Posterior vena cava (tissue), 2 donors: ENCODE data around the gene HCRTR2. TPM values are rescaled to one million over a fixed set of nuclear protein-coding genes. Genes with fewer than 3 reads are reported as not detected.
"Not testable (repeated sequence)": the region's sequence is repeated elsewhere in the genome, so short reads cannot be mapped to it uniquely, and the experiment has no call there.

Experiments
- DNase-seq: peaks from one replicate; pipeline ENCODE4 v3.0.0-alpha.2; 2020; ENCODE audit warnings: low spot score
- intact Hi-C, 2 donors: fragments of 100-400 bp; cut with DNase I; formaldehyde crosslinking; loops; one replicate each; pipeline versions ENCODE4 v1.14.1 to v1.14.2; 2022 to 2023
- total RNA-seq, 2 donors: library from RNA; stranded (reverse); fragmentation: NEBNext Ultra II Directional; extraction: Animal tissue kit (Norgen Biotek cat#: 25700); gene quantifications; one replicate each; pipeline ENCODE4 v1.2.1, GENCODE V29; 2021
- donor health status: DM: yes; HTN: yes; CAD: no.
- donor health status: DM: yes; HTN: yes; CAD: no.

HCRTR2 gene
- total RNA-seq, 2 donors from 2014 or later = not detected

- DNase-seq, intact Hi-C loops: not testable (repeated sequence)
Measured at GRCh38 chr6:55297214-55297613, 122.9 kb downstream of the HCRTR2 start.

DNA sequence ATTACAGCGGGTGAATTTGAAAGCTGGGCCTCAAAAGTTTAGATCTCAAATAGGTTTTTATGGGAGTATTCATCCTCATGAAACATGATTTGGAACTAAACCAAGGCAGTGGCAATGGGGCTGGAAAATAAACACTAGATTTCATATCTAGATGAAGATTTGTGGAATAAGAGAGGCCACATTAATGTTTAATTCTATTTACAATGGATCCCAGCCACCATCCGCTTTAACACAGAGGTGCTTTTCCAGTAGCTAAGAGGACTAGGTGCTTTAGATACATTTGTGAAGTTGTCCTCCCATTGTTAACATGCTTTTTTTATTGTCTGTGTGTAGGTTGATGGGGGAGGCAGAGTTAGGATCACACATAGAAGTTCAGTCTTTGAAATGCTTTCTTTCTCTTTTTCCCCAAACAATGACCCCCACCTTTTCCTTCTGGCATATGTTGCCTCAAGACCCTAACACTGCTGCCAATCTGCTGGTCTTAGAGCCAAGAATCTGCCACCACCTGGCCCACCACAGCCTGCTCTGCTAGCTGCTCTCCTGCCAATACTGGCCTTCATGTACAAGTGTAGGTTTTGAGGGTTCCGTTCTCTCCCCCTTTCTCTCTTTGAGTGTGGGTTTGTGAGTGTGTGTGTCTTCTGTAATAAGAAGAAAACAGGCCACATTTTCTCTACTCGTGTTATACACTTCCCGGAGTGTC is 125.1 kb downstream of the HCRTR2 start:
- intact Hi-C loops = no loop called here
- DNase-seq = no peak

DNA sequence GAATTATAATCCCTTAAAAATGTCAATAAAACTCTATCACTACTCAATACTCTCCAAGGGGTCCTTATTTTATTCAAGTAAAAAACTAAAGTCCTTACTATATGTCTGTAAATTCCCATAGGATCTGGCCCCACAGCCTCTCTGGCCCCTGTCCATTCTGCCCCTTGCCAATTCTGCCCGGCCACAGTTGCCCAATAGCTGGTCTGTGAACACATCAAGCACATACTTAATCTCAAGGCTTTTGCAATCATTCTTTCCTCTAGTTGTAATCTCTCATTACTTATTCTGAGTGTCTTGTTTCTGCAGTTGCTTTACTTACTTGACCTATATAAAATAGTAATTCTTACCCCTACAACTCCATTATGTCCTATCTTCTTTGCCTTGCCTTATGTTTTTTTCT is 130.4 kb downstream of the HCRTR2 start:
- intact Hi-C loops = no loop called here
- no peak for DNase-seq

DNA sequence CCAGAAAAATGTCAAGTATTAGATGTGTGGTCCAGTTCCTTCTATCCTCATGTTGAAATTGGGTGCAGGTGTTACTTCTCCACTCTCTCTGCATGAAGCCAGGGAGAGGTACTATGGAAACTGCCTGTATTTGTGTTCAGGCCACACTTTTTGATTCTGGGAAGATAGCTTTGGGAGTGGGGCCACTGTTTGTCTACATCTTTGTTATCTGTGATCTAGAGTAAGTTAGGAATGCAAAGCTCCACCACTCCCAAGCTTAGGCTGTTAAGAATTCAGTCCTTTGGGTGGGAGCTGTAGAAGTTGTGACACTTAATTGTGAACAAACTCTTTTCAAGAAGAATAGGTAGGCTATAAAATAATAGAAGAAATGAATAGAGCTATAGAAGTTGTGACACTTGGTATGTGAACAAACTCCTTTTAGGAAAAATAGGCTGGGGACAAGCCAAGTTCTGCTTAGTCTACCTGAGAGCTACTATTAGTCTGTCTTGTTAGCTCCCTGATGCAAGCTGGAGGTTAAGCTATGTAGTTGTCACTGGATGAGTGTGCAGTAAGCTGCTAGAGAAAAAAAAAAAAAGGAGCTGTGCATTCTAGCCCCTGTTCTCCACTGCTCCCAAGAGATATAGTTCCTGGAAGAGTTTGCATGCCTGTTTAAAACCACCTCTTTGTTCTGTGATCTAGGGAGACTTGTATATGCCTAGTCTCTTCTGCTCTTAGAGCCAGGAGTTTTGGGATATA is 145.8 kb downstream of the HCRTR2 start:
- intact Hi-C loops = loop anchor here in 1 of 2 donors (5.0 kb wide), 1 partner anchor 1538 kb away; no protein-coding TSS in a partner anchor
- no peak for DNase-seq

GRCh38 chr6:55320696-55321086 is 146.4 kb downstream of the HCRTR2 start:
- intact Hi-C loops = loop anchor here in 1 of 2 donors (5.0 kb wide), 1 partner anchor 1538 kb away; no protein-coding TSS in a partner anchor

DNA sequence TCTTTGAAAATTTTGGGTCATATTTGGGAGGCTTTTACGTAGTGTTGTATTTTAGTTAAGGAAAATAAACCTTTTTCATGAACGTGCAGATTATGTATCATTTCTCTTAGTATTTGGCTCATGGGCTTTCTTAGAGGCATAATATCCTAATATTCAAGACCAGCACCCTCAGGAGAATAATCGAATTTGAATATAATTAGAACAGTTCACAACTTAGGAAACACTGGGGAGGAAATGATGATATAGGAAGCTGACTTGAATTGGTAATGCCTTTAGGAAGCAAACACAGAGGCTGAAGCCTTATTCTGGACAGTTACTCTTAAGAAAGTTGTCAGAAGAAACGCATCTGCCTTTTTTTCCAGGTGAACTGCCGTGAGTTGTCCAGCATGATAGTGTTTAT is 152.9 kb downstream of the HCRTR2 start, which contains the start of gene GFRAL:
TSS of gene GFRAL (plus strand) at position 301 of the 400 bp plus-strand sequence. CDS start at position 387, 86 bp downstream.
- intact Hi-C loops = no loop called here

More at GRCh38 chr6:55320696-55321086, 146.4 kb downstream of the HCRTR2 start:
- no peak for DNase-seq

More for the DNA sequence above, 152.9 kb downstream of the HCRTR2 start, which contains the start of gene GFRAL:
- DNase-seq = no peak

Other genes starting within 250 kb of the HCRTR2 start
- gene GFRAL, start 153.0 kb downstream of the HCRTR2 start, total RNA-seq = not detected